ENCODE results near the gene SERPINB7. TPM values are rescaled to one million over a fixed set of nuclear protein-coding genes. Genes with fewer than 3 reads are reported as not detected.

Gene SERPINB7
- polyA plus RNA-seq, 3 donors: not detected

GRCh38 chr18:63837590-63837989, 62.4 kb downstream of the SERPINB7 start:
- Histone ChIP-seq H3K9me3 (replicated peaks in 1 of 2; ENCODE audit: control insufficient read depth in 1 of 2, insufficient read depth in 1 of 2, low read length in 2 of 2) (no peaks in the 10 kb centered on the region), H3K36me3 (replicated peaks in 1 of 2; ENCODE audit: control insufficient read depth in 1 of 2, insufficient read depth in 2 of 2, low read length in 2 of 2) (no peaks in the 10 kb centered on the region), H3K4me2 (replicated peaks; ENCODE audit: extremely low read depth, low read length, poor library complexity, severe bottlenecking) (no peak overlapping the region), H3K4me3 (replicated peaks in 1 of 3; ENCODE audit: low read depth in 2 of 3, low read length in 3 of 3) (no peak overlapping the region), H3K9ac (ENCODE audit: insufficient read depth, low read length, poor library complexity, severe bottlenecking) (no peak overlapping the region), H4K20me1 (ENCODE audit: insufficient read depth, low read length) (no peaks in the 10 kb centered on the region), H2AFZ (ENCODE audit: insufficient read depth, low read depth, low read length, poor library complexity, severe bottlenecking) (no peak overlapping the region), H3K4me1 (ENCODE audit: control insufficient read depth in 1 of 2, insufficient read depth in 2 of 2, low read length in 2 of 2) (peaks cover 14 to 21% of the 10 kb centered on the region in 2 donors), H3K79me2 (ENCODE audit: insufficient read depth, low read length) (no peaks in the 10 kb centered on the region), H3K27me3 (ENCODE audit: control insufficient read depth in 2 of 2, insufficient read depth in 2 of 2, low read length in 2 of 2) (no peaks in the 10 kb centered on the region), H3K27ac (ENCODE audit: low read depth in 1 of 2, low read length in 2 of 2) (no peak overlapping the region)
- intact Hi-C loops (cut with micrococcal nuclease): loop anchor here in 1 of 2 donors (5.0 kb wide), 1 partner anchor 100 kb away; no protein-coding TSS in a partner anchor
- 88% methylated on average over 4 of the region's 5 CpGs for WGBS (ENCODE audit: insufficient coverage)
- no peaks in the 10 kb centered on the region for H3K36me3 Mint-ChIP-seq
- peaks cover 0 to 2% (median 0%) of the 10 kb centered on the region in 3 donors for H3K27me3 Mint-ChIP-seq (ENCODE audit: low read depth in 3 of 3)
- no peak for TF ChIP-seq CTCF (IDR thresholded peaks at IDR 0.05)
- H3K27ac Mint-ChIP-seq: no peak overlapping the region
- no peak overlapping the region for H3K4me3 Mint-ChIP-seq
- H3K4me1 Mint-ChIP-seq: peaks cover 16% of the 10 kb centered on the region
- peaks cover 0 to 5% (median 0%) of the 10 kb centered on the region in 7 donors for H3K9me3 Mint-ChIP-seq
- DNase-seq: no peak

GRCh38 chr18:63843008-63843407, 67.8 kb downstream of the SERPINB7 start:
- intact Hi-C loops (cut with micrococcal nuclease): no loop called here
- Histone ChIP-seq H3K36me3 (replicated peaks in 1 of 2; ENCODE audit: control insufficient read depth in 1 of 2, insufficient read depth in 2 of 2, low read length in 2 of 2) (no peaks in the 10 kb centered on the region), H3K4me1 (ENCODE audit: control insufficient read depth in 1 of 2, insufficient read depth in 2 of 2, low read length in 2 of 2) (no peaks in the 10 kb centered on the region), H3K27me3 (ENCODE audit: control insufficient read depth in 2 of 2, insufficient read depth in 2 of 2, low read length in 2 of 2) (no peaks in the 10 kb centered on the region), H3K4me3 (replicated peaks in 1 of 3; ENCODE audit: low read depth in 2 of 3, low read length in 3 of 3) (no peak overlapping the region), H3K9ac (ENCODE audit: insufficient read depth, low read length, poor library complexity, severe bottlenecking) (no peak overlapping the region), H3K27ac (ENCODE audit: low read depth in 1 of 2, low read length in 2 of 2) (no peak overlapping the region), H3K79me2 (ENCODE audit: insufficient read depth, low read length) (no peaks in the 10 kb centered on the region), H4K20me1 (ENCODE audit: insufficient read depth, low read length) (no peaks in the 10 kb centered on the region), H3K4me2 (replicated peaks; ENCODE audit: extremely low read depth, low read length, poor library complexity, severe bottlenecking) (no peak overlapping the region), H2AFZ (ENCODE audit: insufficient read depth, low read depth, low read length, poor library complexity, severe bottlenecking) (no peak overlapping the region), H3K9me3 (replicated peaks in 1 of 2; ENCODE audit: control insufficient read depth in 1 of 2, insufficient read depth in 1 of 2, low read length in 2 of 2) (no peaks in the 10 kb centered on the region)
- Mint-ChIP-seq H3K27ac (peak overlapping the region in 1 of 7 donors; percentile 50), H3K4me3 (no peak overlapping the region), H3K27me3 (ENCODE audit: low read depth in 3 of 3) (peaks cover 2 to 4% (median 2%) of the 10 kb centered on the region in 3 donors), H3K36me3 (no peaks in the 10 kb centered on the region), H3K9me3 (no peaks in the 10 kb centered on the region), H3K4me1 (no peaks in the 10 kb centered on the region)
- DNase-seq: no peak
- TF ChIP-seq CTCF (IDR thresholded peaks at IDR 0.05): no peak
- no CpG with 5 or more reads among the region's 7 CpGs for WGBS (ENCODE audit: insufficient coverage)

Measured in CD14-positive monocyte (primary cell).